OCI-LY3 (cell line): ENCODE data around the gene NACA2.

Experiments used
- H2AFZ ChIP-seq: fragments of 200-600, 300-600 bp; shearing (Covaris generic); 2 replicates; pipeline ENCODE4 v1.6.0; 2014; ENCODE audit warnings: antibody characterized with exemption, low read depth, low read length
- H3K27ac ChIP-seq: fragments of 200-600, 300-600 bp; sonication (generic); 2 replicates; pipeline ENCODE4 v1.5.1; 2014; ENCODE audit warnings: mild to moderate bottlenecking, low read length, moderate library complexity, mixed read lengths
- H3K27me3 ChIP-seq: fragments of 200-600, 300-600 bp; sonication (generic); 2 replicates; pipeline ENCODE4 v1.6.1; 2014; ENCODE audit warnings: low read depth, low read length, mixed read lengths
- H3K36me3 ChIP-seq: fragments of 200-600, 300-600 bp; sonication (generic); replicated peaks from 2 replicates; pipeline ENCODE3; 2014; ENCODE audit warnings: low read depth, low read length, mixed read lengths
- H3K4me1 ChIP-seq: fragments of 300-600, 200-600 bp; sonication (generic); 2 replicates; pipeline ENCODE4 v1.6.1; 2014; ENCODE audit warnings: low read length, mixed read lengths
- H3K4me2 ChIP-seq: fragments of 200-600, 300-600 bp; sonication (generic); 2 replicates; pipeline ENCODE4 v1.6.1; 2014; ENCODE audit warnings: low read length, mixed read lengths
- H3K4me3 ChIP-seq: fragments of 300-600, 200-600 bp; sonication (generic); 2 replicates; pipeline ENCODE4 v1.5.1; 2014; ENCODE audit warnings: antibody characterized with exemption, mild to moderate bottlenecking, low read length, moderate library complexity
- H3K79me2 ChIP-seq: fragments of 300-600, 200-600 bp; shearing (Covaris generic); 2 replicates; pipeline ENCODE4 v1.6.1; 2014; ENCODE audit warnings: mild to moderate bottlenecking, low read length, mixed read lengths
- H3K9ac ChIP-seq: fragments of 300-600, 200-600 bp; shearing (Covaris generic); 2 replicates; pipeline ENCODE4 v1.6.0; 2014; ENCODE audit warnings: mild to moderate bottlenecking, low read length, moderate library complexity
- H3K9me3 ChIP-seq: fragments of 200-600, 300-600 bp; shearing (Covaris generic); 2 replicates; pipeline ENCODE4 v1.6.1; 2014; ENCODE audit warnings: low read length, mixed read lengths; ENCODE audit not compliant: insufficient read depth
- H4K20me1 ChIP-seq: fragments of 200-600, 300-600 bp; sonication (generic); 2 replicates; pipeline ENCODE4 v1.6.1; 2016; ENCODE audit warnings: low read length, mixed read lengths; ENCODE audit not compliant: insufficient read depth
- CTCF ChIP-seq: fragments of 200-600, 300-600 bp; sonication (generic); IDR thresholded peaks from 2 replicates; pipeline ENCODE4 v1.5.1; 2014; ENCODE audit warnings: antibody characterized with exemption, low read length, low read depth
- EZH2phosphoT487 ChIP-seq: fragments of 200-600 bp; shearing (Covaris generic); IDR thresholded peaks from 2 replicates; pipeline ENCODE4 v1.6.1; 2018; ENCODE audit warnings: antibody characterized with exemption, mixed run types, low read depth

Gene NACA2

GRCh38 chr17:61617330-61617729 is 26.3 kb upstream of the NACA2 start:
- Histone ChIP-seq H2AFZ (no peak overlapping the region), H3K27ac (no peak overlapping the region), H3K4me3 (no peak overlapping the region), H3K27me3 (peaks cover 18% of the 10 kb centered on the region), H3K79me2 (no peaks in the 10 kb centered on the region), H3K9ac (no peak overlapping the region), H3K9me3 (peaks cover 5% of the 10 kb centered on the region; the same call in 1 of the 2 replicates), H4K20me1 (no peaks in the 10 kb centered on the region), H3K4me2 (no peak overlapping the region), H3K4me1 (peaks cover 5% of the 10 kb centered on the region), H3K36me3 (no peaks in the 10 kb centered on the region)
- TF ChIP-seq CTCF (no peak), EZH2phosphoT487 (no peak)

GRCh38 chr17:61616783-61617182 is 25.8 kb upstream of the NACA2 start:
- no peaks in the 10 kb centered on the region for H3K36me3 ChIP-seq
- H3K27me3 ChIP-seq, result peaks cover 22% of the 10 kb centered on the region
- H3K9ac ChIP-seq, result no peak overlapping the region
- H3K9me3 ChIP-seq, result peaks cover 5% of the 10 kb centered on the region; the same call in 1 of the 2 replicates
- H3K4me3 ChIP-seq, result no peak overlapping the region
- no peaks in the 10 kb centered on the region for H3K79me2 ChIP-seq
- H3K4me2 ChIP-seq, result 0 out of 2 replicates have a peak overlapping the region, but pooled peaks have one; percentile 54
- no peak overlapping the region for H3K27ac ChIP-seq
- no peak overlapping the region for H2AFZ ChIP-seq
- no peaks in the 10 kb centered on the region for H4K20me1 ChIP-seq
- TF ChIP-seq EZH2phosphoT487 (no peak), CTCF (no peak)
- H3K4me1 ChIP-seq, result peaks cover 5% of the 10 kb centered on the region

GRCh38 chr17:61614219-61614618 is 23.2 kb upstream of the NACA2 start:
- Histone ChIP-seq H3K27ac (no peak overlapping the region), H4K20me1 (no peaks in the 10 kb centered on the region), H3K9ac (no peak overlapping the region), H3K4me3 (no peak overlapping the region), H3K27me3 (peaks cover 26% of the 10 kb centered on the region), H3K36me3 (no peaks in the 10 kb centered on the region), H3K4me1 (peaks cover 5% of the 10 kb centered on the region), H3K4me2 (no peak overlapping the region), H2AFZ (no peak overlapping the region), H3K9me3 (0 out of 2 replicates have a peak, but pooled peaks cover 1% of the 10 kb centered on the region), H3K79me2 (no peaks in the 10 kb centered on the region)
- no peak for TF ChIP-seq EZH2phosphoT487

- Histone ChIP-seq H3K4me2 (no peak overlapping the region), H3K36me3 (no peaks in the 10 kb centered on the region), H2AFZ (no peak overlapping the region), H3K9ac (no peak overlapping the region), H3K4me3 (no peak overlapping the region), H4K20me1 (no peaks in the 10 kb centered on the region), H3K79me2 (no peaks in the 10 kb centered on the region), H3K27ac (no peak overlapping the region), H3K4me1 (peaks cover 5% of the 10 kb centered on the region), H3K27me3 (peaks cover 8% of the 10 kb centered on the region), H3K9me3 (no peaks in the 10 kb centered on the region)
- no peak for TF ChIP-seq EZH2phosphoT487
- no peak for TF ChIP-seq CTCF
These were observed 20.3 kb upstream of the NACA2 start for GRCh38 chr17:61611323-61611722.

- Histone ChIP-seq H3K4me3 (no peak overlapping the region), H3K27me3 (peaks cover 5% of the 10 kb centered on the region; the same call in 1 of the 2 replicates), H3K4me1 (no peaks in the 10 kb centered on the region), H3K9ac (no peak overlapping the region), H3K79me2 (no peaks in the 10 kb centered on the region), H3K9me3 (no peaks in the 10 kb centered on the region), H2AFZ (no peak overlapping the region), H3K4me2 (no peak overlapping the region), H3K27ac (no peak overlapping the region), H3K36me3 (no peaks in the 10 kb centered on the region), H4K20me1 (no peaks in the 10 kb centered on the region)
- TF ChIP-seq CTCF (no peak), EZH2phosphoT487 (no peak)
These were observed 14.7 kb upstream of the NACA2 start for GRCh38 chr17:61605692-61606091.
